Thymus (tissue), 11 donors: ENCODE results near the gene PLD4. TPM values are rescaled to one million over a fixed set of nuclear protein-coding genes. Genes with fewer than 3 reads are reported as not detected.
"Not testable (repeated sequence)": the region's sequence is repeated elsewhere in the genome, so short reads cannot be mapped to it uniquely, and the experiment has no call there.

Experiments used
- DNase-seq, 9 donors: peaks; one replicate each; pipeline ENCODE4 v3.0.0-alpha.2; 2013; ENCODE audit warnings: low spot score in 9 of 9, low read depth in 6 of 9, missing footprints in 1 of 9
- H3K27ac ChIP-seq, 2 donors: one replicate each; pipeline ENCODE4 v1.5.1; 2013; ENCODE audit warnings: control low read depth in 1 of 2, low read depth in 1 of 2, low read length in 1 of 2, mild to moderate bottlenecking in 1 of 2, moderate library complexity in 1 of 2
- H3K27me3 ChIP-seq, 2 donors: one replicate each; pipeline ENCODE4 v1.5.1; 2013; ENCODE audit warnings: low read length in 1 of 2; ENCODE audit not compliant: control insufficient read depth in 2 of 2, insufficient read depth in 1 of 2
- H3K36me3 ChIP-seq, 2 donors: one replicate each; pipeline ENCODE4 v1.5.1; 2013; ENCODE audit warnings: low read length in 1 of 2, mild to moderate bottlenecking in 1 of 2, moderate library complexity in 1 of 2; ENCODE audit not compliant: control insufficient read depth in 2 of 2, insufficient read depth in 2 of 2
- H3K4me1 ChIP-seq, 2 donors: one replicate each; pipeline ENCODE4 v1.5.1; 2013; ENCODE audit warnings: low read length in 2 of 2; ENCODE audit not compliant: control insufficient read depth in 2 of 2, insufficient read depth in 2 of 2
- H3K4me3 ChIP-seq, 2 donors: one replicate each; pipeline ENCODE4 v1.5.1; 2013; ENCODE audit warnings: low read length in 2 of 2, control low read depth in 1 of 2, mild to moderate bottlenecking in 1 of 2
- H3K9me3 ChIP-seq, 2 donors: one replicate each; pipeline ENCODE4 v1.5.1; 2013; ENCODE audit warnings: low read length in 1 of 2, mild to moderate bottlenecking in 1 of 2; ENCODE audit not compliant: control insufficient read depth in 2 of 2, insufficient read depth in 1 of 2
- WGBS: extraction: QIAGEN DNeasy Blood & Tissue Kit; methylation state at CpG from one replicate; pipeline ENCODE4 v1.1.7; 2013; 5-methylcytosine and 5-hydroxymethylcytosine counted together
- polyA plus RNA-seq: library from polyadenylated mRNA; stranded (reverse); fragments of 200-250 nt; gene quantifications from one replicate; pipeline ENCODE4 v1.2.3, GENCODE V29; 2013
- total RNA-seq: library from RNA; stranded (reverse); fragments of 120-200 nt; gene quantifications from one replicate; pipeline ENCODE4 v1.2.4, GENCODE V29; 2013
- donor health status: healthy.

PLD4 gene
- total and polyA plus RNA-seq, 2 donors = 1.5 to 5.5 TPM

DNA sequence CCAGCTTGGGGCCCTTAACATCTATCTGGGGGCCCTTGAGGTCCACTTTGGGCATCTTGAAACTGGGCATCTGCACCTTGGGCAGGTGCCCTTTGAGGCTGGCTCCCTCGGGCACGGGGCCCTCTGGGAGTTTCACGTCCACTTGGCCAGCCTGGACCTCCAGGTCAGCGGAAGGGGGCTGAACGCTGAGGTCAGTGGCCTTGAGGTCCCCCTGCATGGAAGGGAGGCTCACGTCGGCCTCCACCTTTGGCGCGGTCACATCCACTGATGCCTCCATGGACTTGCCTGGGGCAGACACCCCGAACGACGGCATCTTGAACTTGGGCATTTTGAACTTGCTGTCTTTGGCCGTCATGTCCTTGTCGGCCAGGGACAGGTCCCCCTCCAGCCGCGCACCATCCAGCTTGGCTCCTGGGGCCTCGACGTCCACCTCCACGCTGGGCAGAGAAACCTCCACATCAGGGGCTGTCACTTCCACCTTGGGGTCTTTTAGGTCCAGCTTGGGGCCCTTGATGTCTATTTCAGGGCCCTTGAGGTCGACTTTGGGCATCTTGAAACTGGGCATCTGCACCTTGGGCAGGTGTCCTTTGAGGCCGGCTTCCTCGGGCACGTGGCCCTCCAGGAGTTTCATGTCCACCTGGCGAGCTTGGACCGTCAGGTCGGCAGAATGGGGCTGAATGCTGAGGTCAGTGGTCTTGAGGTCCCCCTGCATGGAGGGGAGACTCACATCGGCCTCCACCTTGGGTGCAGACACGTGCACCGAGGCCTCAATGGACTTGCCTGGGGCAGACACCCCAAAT lies 18.7 kb downstream of the PLD4 start:
- H3K36me3 ChIP-seq, H3K9me3 ChIP-seq, DNase-seq, H3K4me1 ChIP-seq, H3K27ac ChIP-seq, H3K4me3 ChIP-seq: not testable (repeated sequence)
- peaks cover 0 to 17% of the 10 kb centered on the region in 2 donors for H3K27me3 ChIP-seq
- 95% methylated on average over 29 of the region's 29 CpGs for WGBS

- not testable (repeated sequence) for DNase-seq, H3K9me3 ChIP-seq, H3K4me3 ChIP-seq, H3K27ac ChIP-seq, H3K4me1 ChIP-seq, H3K36me3 ChIP-seq
- 96% methylated on average over 6 of the region's 6 CpGs for WGBS
- peaks cover 0 to 13% of the 10 kb centered on the region in 2 donors for H3K27me3 ChIP-seq
Observed at GRCh38 chr14:104944016-104944308, 19.3 kb downstream of the PLD4 start.

DNA sequence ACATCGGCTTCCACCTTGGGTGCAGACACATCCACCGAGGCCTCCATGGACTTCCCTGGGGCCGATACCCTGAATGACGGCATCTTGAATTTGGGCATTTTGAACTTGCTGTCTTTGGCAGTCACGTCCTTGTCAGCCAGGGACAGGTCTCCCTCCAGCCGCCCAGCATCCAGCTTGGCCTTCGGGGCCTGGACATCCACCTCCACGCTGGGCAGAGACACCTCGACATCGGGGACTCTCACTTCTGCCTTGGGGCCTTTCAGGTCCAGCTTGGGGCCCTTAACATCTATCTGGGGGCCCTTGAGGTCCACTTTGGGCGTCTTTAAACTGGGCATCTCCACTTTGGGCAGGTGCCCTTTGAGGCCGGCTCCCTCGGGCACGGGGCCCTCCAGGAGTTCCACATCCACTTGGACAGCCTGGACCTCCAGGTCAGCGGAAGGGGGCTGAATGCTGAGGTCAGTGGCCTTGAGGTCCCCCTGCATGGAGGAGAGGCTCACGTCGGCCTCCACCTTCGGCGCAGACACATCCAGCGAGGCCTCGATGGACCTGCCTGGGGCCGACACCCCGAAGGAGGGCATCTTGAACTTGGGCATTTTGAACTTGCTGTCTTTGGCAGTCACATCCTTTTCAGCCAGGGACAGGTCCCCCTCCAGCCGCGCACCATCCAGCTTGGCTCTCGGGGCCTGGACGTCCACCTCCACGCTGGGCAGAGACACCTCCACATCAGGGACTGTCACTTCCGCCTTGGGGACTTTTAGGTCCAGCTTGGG lies 19.9 kb downstream of the PLD4 start:
- not testable (repeated sequence) for H3K9me3 ChIP-seq, H3K36me3 ChIP-seq, H3K4me1 ChIP-seq, DNase-seq, H3K27ac ChIP-seq, H3K4me3 ChIP-seq, H3K27me3 ChIP-seq
- 96% methylated on average over 29 of the region's 29 CpGs for WGBS

- not testable (repeated sequence) for H3K4me3 ChIP-seq, H3K27me3 ChIP-seq, H3K9me3 ChIP-seq, H3K4me1 ChIP-seq, DNase-seq, H3K27ac ChIP-seq, H3K36me3 ChIP-seq
- WGBS = 97% methylated on average over 20 of the region's 20 CpGs
Observed at GRCh38 chr14:104945266-104945665, 20.6 kb downstream of the PLD4 start.

- not testable (repeated sequence) for H3K9me3 ChIP-seq, H3K36me3 ChIP-seq, H3K27ac ChIP-seq, H3K27me3 ChIP-seq, DNase-seq, H3K4me3 ChIP-seq, H3K4me1 ChIP-seq
- 97% methylated on average over 43 of the region's 43 CpGs for WGBS
Observed at GRCh38 chr14:104945986-104946965, 21.6 kb downstream of the PLD4 start.

GRCh38 chr14:104947201-104947600 lies 22.5 kb downstream of the PLD4 start:
- DNase-seq, H3K4me3 ChIP-seq, H3K9me3 ChIP-seq, H3K4me1 ChIP-seq, H3K27me3 ChIP-seq, H3K27ac ChIP-seq, H3K36me3 ChIP-seq: not testable (repeated sequence)
- WGBS = 97% methylated on average over 13 of the region's 13 CpGs

- not testable (repeated sequence) for H3K9me3 ChIP-seq, H3K4me1 ChIP-seq, H3K27ac ChIP-seq, H3K36me3 ChIP-seq, DNase-seq, H3K27me3 ChIP-seq, H3K4me3 ChIP-seq
- WGBS = 96% methylated on average over 35 of the region's 35 CpGs
Observed at GRCh38 chr14:104947881-104948735, 23.4 kb downstream of the PLD4 start.

- Histone ChIP-seq H3K36me3 (no peaks in the 10 kb centered on the region), H3K27me3 (no peaks in the 10 kb centered on the region), H3K4me3 (no peak overlapping the region), H3K4me1 (no peaks in the 10 kb centered on the region), H3K9me3 (no peaks in the 10 kb centered on the region), H3K27ac (no peak overlapping the region)
- WGBS = 95% methylated on average over 11 of the region's 11 CpGs
- DNase-seq = no peak
Observed at GRCh38 chr14:104948736-104949031, 24.0 kb downstream of the PLD4 start.
